H1 (cell line): ENCODE measurements around the gene TPPP3. TPM values are rescaled to one million over a fixed set of nuclear protein-coding genes. Genes with fewer than 3 reads are reported as not detected.

ENCODE experiments used
- CTCF ChIA-PET: fragments of 300-600 bp; sonication (Branson Sonifier 250); formaldehyde crosslinking; loops from one replicate; lab custom pipeline; 2021; ENCODE audit not compliant: partially characterized antibody; lab: Charles Lee
- POLR2A ChIA-PET: fragments of 300-600 bp; sonication (Branson Sonifier 250); formaldehyde crosslinking; loops from one replicate; lab custom pipeline; 2021; ENCODE audit warnings: inconsistent platforms; ENCODE audit not compliant: partially characterized antibody; lab: Charles Lee
- DNase-seq, 2 experiments: peaks; one replicate each; pipeline versions ENCODE4 v3.0.0 to v3.0.0-alpha.2; 2010 to 2022; ENCODE audit warnings: low spot score in 2 of 2, low read depth in 1 of 2, mixed read lengths in 1 of 2
- FAIRE-seq: peaks from 2 replicates; lab custom pipeline; 2011; peaks lifted over from hg19 to GRCh38; lab: Jason Lieb, UNC
- H2AFZ ChIP-seq: 2 replicates; pipeline ENCODE4 v1.8.1; 2012; ENCODE audit warnings: low read length, inconsistent platforms
- H2AK5ac ChIP-seq: 2 replicates; pipeline ENCODE4 v1.6.1; 2013; ENCODE audit warnings: low read depth, low read length
- H2BK120ac ChIP-seq: replicated peaks from 2 replicates; pipeline ENCODE3; 2013; ENCODE audit warnings: low read depth, low read length, inconsistent platforms
- H2BK12ac ChIP-seq: 2 replicates; pipeline ENCODE4 v1.6.1; 2013; ENCODE audit warnings: low read depth, low read length
- H2BK15ac ChIP-seq: 2 replicates; pipeline ENCODE4 v1.6.1; 2013; ENCODE audit warnings: low read length
- H2BK20ac ChIP-seq: 2 replicates; pipeline ENCODE4 v1.6.1; 2013; ENCODE audit warnings: low read length
- H2BK5ac ChIP-seq: 2 replicates; pipeline ENCODE4 v1.6.1; 2013; ENCODE audit warnings: low read depth, low read length
- H3K14ac ChIP-seq: 2 replicates; pipeline ENCODE4 v1.6.1; 2013; ENCODE audit warnings: inconsistent platforms; ENCODE audit not compliant: insufficient read length
- H3K18ac ChIP-seq: 2 replicates; pipeline ENCODE4 v1.6.1; 2013; ENCODE audit warnings: low read length; ENCODE audit errors: extremely low read depth
- H3K23ac ChIP-seq: 2 replicates; pipeline ENCODE4 v1.6.1; 2013; ENCODE audit warnings: inconsistent platforms; ENCODE audit not compliant: insufficient read length
- H3K23me2 ChIP-seq: 2 replicates; pipeline ENCODE4 v1.6.1; 2013; ENCODE audit warnings: low read depth, low read length
- H3K27ac ChIP-seq: 2 replicates; pipeline ENCODE4 v1.6.1; 2011; ENCODE audit warnings: low read depth, low read length, inconsistent platforms
- H3K27me3 ChIP-seq, 4 experiments: replicated peaks in 1 of 4; 1 replicate in 1 of 4; 2 replicates in 3 of 4; pipeline versions ENCODE4 v1.6.1 to v1.8.1; 2011 to 2013; ENCODE audit warnings: low read length in 3 of 4, mild to moderate bottlenecking in 3 of 4, inconsistent platforms in 2 of 4, mixed read lengths in 2 of 4, moderate library complexity in 1 of 4; ENCODE audit not compliant: control insufficient read depth in 3 of 4, insufficient read depth in 3 of 4; ENCODE audit errors: extremely low read depth in 1 of 4
- H3K36me3 ChIP-seq, 4 experiments: 2 replicates each; pipeline versions ENCODE4 v1.6.1 to v1.8.1; 2011 to 2013; ENCODE audit warnings: mild to moderate bottlenecking in 4 of 4, low read length in 3 of 4, moderate library complexity in 2 of 4, control low read depth in 1 of 4, inconsistent platforms in 1 of 4; ENCODE audit not compliant: insufficient read depth in 4 of 4, control insufficient read depth in 2 of 4
- H3K4ac ChIP-seq: replicated peaks from 2 replicates; pipeline ENCODE3; 2013; ENCODE audit warnings: low read length, low read depth, mixed read lengths, inconsistent platforms; ENCODE audit not compliant: insufficient read length
- H3K4me1 ChIP-seq, 4 experiments: replicated peaks in 1 of 4; 1 replicate in 1 of 4; 2 replicates in 3 of 4; pipeline versions ENCODE4 v1.6.1 to v1.8.1; 2011 to 2013; ENCODE audit warnings: low read length in 3 of 4, inconsistent platforms in 2 of 4, mixed read lengths in 1 of 4; ENCODE audit not compliant: insufficient read depth in 4 of 4, control insufficient read depth in 3 of 4
- H3K4me2 ChIP-seq, 2 experiments: 2 replicates each; pipeline versions ENCODE4 v1.6.1 to v1.8.1; 2011 to 2013; ENCODE audit warnings: low read depth in 2 of 2, low read length in 2 of 2, control low read depth in 1 of 2, inconsistent platforms in 1 of 2, mild to moderate bottlenecking in 1 of 2; ENCODE audit not compliant: insufficient read depth in 1 of 2
- H3K4me3 ChIP-seq, 4 experiments: fragments of 200-600, 300-600 bp in 1 of 4; sonication (generic), shearing (Covaris generic), sonication (Bioruptor Twin) in 1 of 4; 2 replicates each; pipeline versions ENCODE4 v1.5.1 to v1.8.1; 2011 to 2016; ENCODE audit warnings: low read length in 4 of 4, low read depth in 3 of 4, control low read depth in 2 of 4, inconsistent platforms in 2 of 4, mild to moderate bottlenecking in 2 of 4, mixed read lengths in 1 of 4, moderate library complexity in 1 of 4; ENCODE audit not compliant: insufficient read depth in 2 of 4; ENCODE audit errors: extremely low read depth in 1 of 4
- H3K56ac ChIP-seq: replicated peaks from 2 replicates; pipeline ENCODE3; 2013; ENCODE audit warnings: low read depth, mild to moderate bottlenecking, mixed read lengths, low read length, inconsistent platforms; ENCODE audit not compliant: insufficient read length
- H3K79me1 ChIP-seq: 2 replicates; pipeline ENCODE4 v1.6.1; 2013; ENCODE audit warnings: low read depth, low read length, control low read depth
- H3K79me2 ChIP-seq, 2 experiments: 2 replicates each; pipeline versions ENCODE4 v1.6.1 to v1.8.1; 2012 to 2013; ENCODE audit warnings: low read length in 2 of 2, mild to moderate bottlenecking in 2 of 2, inconsistent platforms in 1 of 2; ENCODE audit not compliant: insufficient read depth in 2 of 2, control insufficient read depth in 1 of 2
- H3K9ac ChIP-seq, 4 experiments: replicated peaks in 1 of 4; 1 replicate in 1 of 4; 2 replicates in 3 of 4; pipeline versions ENCODE4 v1.6.1 to v1.8.1; 2011 to 2013; ENCODE audit warnings: low read depth in 3 of 4, low read length in 3 of 4, control low read depth in 2 of 4, mild to moderate bottlenecking in 2 of 4, moderate library complexity in 2 of 4, inconsistent platforms in 1 of 4; ENCODE audit errors: extremely low read depth in 1 of 4
- H3K9me3 ChIP-seq, 2 experiments: 2 replicates each; pipeline versions ENCODE4 v1.6.1 to v1.8.1; 2012 to 2013; ENCODE audit warnings: mild to moderate bottlenecking in 2 of 2, moderate library complexity in 2 of 2, control low read depth in 1 of 2, inconsistent platforms in 1 of 2, low read depth in 1 of 2, low read length in 1 of 2, mixed read lengths in 1 of 2; ENCODE audit not compliant: insufficient read depth in 2 of 2
- H4K20me1 ChIP-seq, 2 experiments: replicated peaks in 1 of 2; 2 replicates each; pipeline versions ENCODE3 to v1.8.1; 2011 to 2013; ENCODE audit warnings: inconsistent platforms in 2 of 2, low read length in 2 of 2, mild to moderate bottlenecking in 1 of 2; ENCODE audit not compliant: insufficient read depth in 2 of 2, control insufficient read depth in 1 of 2
- H4K5ac ChIP-seq: 2 replicates; pipeline ENCODE4 v1.6.1; 2013; ENCODE audit warnings: low read length, low read depth, mixed read lengths, inconsistent platforms; ENCODE audit not compliant: insufficient read length
- H4K8ac ChIP-seq: 2 replicates; pipeline ENCODE4 v1.8.0; 2013; ENCODE audit warnings: mild to moderate bottlenecking, moderate library complexity, low read length, inconsistent platforms; ENCODE audit not compliant: insufficient read depth; ENCODE audit errors: extremely low read depth
- H4K91ac ChIP-seq: replicated peaks from 2 replicates; pipeline ENCODE3; 2013; ENCODE audit warnings: low read length, mixed read lengths, inconsistent platforms; ENCODE audit not compliant: insufficient read length
- KDM1A ChIP-seq: fragments of 200-600, 300-600 bp; sonication (generic); IDR thresholded peaks from 2 replicates; pipeline ENCODE4 v1.7.1; 2016; ENCODE audit warnings: mild to moderate bottlenecking, low read length, borderline replicate concordance
- SAP30 ChIP-seq: fragments of 300-600 bp; sonication (generic); IDR thresholded peaks from 2 replicates; pipeline ENCODE4 v1.7.1; 2012; ENCODE audit warnings: low read length, moderate library complexity, mild to moderate bottlenecking, inconsistent platforms; ENCODE audit not compliant: insufficient read depth, insufficient replicate concordance
- WGBS, 2 experiments: shearing (Covaris generic) in 1 of 2; methylation state at CpG; one replicate each; pipeline versions ENCODE4 v1.1.6 to v1.1.7; 2013 to 2015; ENCODE audit warnings: low lambda C conversion rate in 2 of 2, mixed read lengths in 2 of 2, inconsistent platforms in 1 of 2, low coverage in 1 of 2, missing lambda C conversion rate in 1 of 2; ENCODE audit not compliant: insufficient replicate concordance in 2 of 2, insufficient coverage in 1 of 2, insufficient read length in 1 of 2; ENCODE audit errors: extremely low coverage in 1 of 2, missing lambda C conversion rate in 1 of 2; 5-methylcytosine and 5-hydroxymethylcytosine counted together
- polyA plus RNA-seq, 7 experiments: library from polyadenylated mRNA; depleted of rRNA in 3 of 7; stranded (reverse) in 5 of 7; unstranded in 2 of 7; fragments of >200 nt in 5 of 7; fragments of 200-250 nt in 2 of 7; gene quantifications; 1 replicate in 5 of 7; 2 replicates in 1 of 7; 4 replicates in 1 of 7; pipeline versions ENCODE4 v1.2.1 to v1.2.3, GENCODE V29; 2011 to 2013; ENCODE audit warnings: missing spikeins in 2 of 7, mixed read lengths in 2 of 7
- total RNA-seq: library from RNA; stranded (reverse); fragmentation: NEBNext Ultra II Directional; extraction: Animal tissue kit (Norgen Biotek cat#: 25700); gene quantifications from 2 replicates; pipeline ENCODE4 v1.2.1, GENCODE V29; 2021

Gene TPPP3
- total and polyA plus RNA-seq, 2 of the 8 experiments (the other 6 are each of a cell fraction or from before 2014, with no cell fraction given) = 0.77 to 1.0 TPM

- DNase-seq (no peak), FAIRE-seq (no peak)
- peak overlapping the region; percentile 98 for H2BK20ac ChIP-seq
- H2BK15ac ChIP-seq = peak overlapping the region; percentile 53; the same call in 1 of the 2 replicates
- no peak overlapping the region for H4K8ac ChIP-seq
- CTCF ChIA-PET = interaction anchor here (1.5 to 24.6 kb wide), 6 partner anchors 10 to 41 kb away, joined by 3 to 476 read pairs (median 114); partner anchors contain the start of gene TPPP3
- no peak overlapping the region for H4K5ac ChIP-seq
- peak overlapping the region; percentile 98; the same call in 1 of the 2 replicates for H2BK12ac ChIP-seq
- TF ChIP-seq SAP30 (no peak), KDM1A (peak; percentile 32; the same call in 1 of the 2 replicates)
- H3K23ac ChIP-seq = no peak overlapping the region
- no peaks in the 10 kb centered on the region for H3K79me2 ChIP-seq
- H3K9ac ChIP-seq = no peak overlapping the region
- H3K18ac ChIP-seq = peak overlapping the region; percentile 73; the same call in 1 of the 2 replicates
- peaks cover 22 to 34% (median 28%) of the 10 kb centered on the region in 4 experiments for H3K4me1 ChIP-seq
- H3K27ac ChIP-seq = no peak overlapping the region
- peak overlapping the region; percentile 18 for H4K91ac ChIP-seq
- H3K9me3 ChIP-seq = no peaks in the 10 kb centered on the region
- no peak overlapping the region for H3K56ac ChIP-seq
- H3K14ac ChIP-seq = no peak overlapping the region
- H2AK5ac ChIP-seq = peak overlapping the region; percentile 45; the same call in 1 of the 2 replicates
- peak overlapping the region in 1 of 2 experiments; percentile 86; a peak in 1 of 4 replicates for H3K4me2 ChIP-seq
- no peaks in the 10 kb centered on the region for H4K20me1 ChIP-seq
- no peaks in the 10 kb centered on the region for H3K36me3 ChIP-seq
- H3K4ac ChIP-seq = no peak overlapping the region
- 89% methylated on average over 5 of the region's 5 CpGs; no CpG with 5 or more reads in 1 of the 2 experiments for WGBS, 2 experiments
- POLR2A ChIA-PET = interaction anchor here (2.2 to 2.7 kb wide), 2 partner anchors 8 to 9 kb away, joined by 14 to 16 read pairs; partner anchors contain the start of gene HSD11B2
- H2AFZ ChIP-seq = no peak overlapping the region
- no peaks in the 10 kb centered on the region for H3K23me2 ChIP-seq
- no peak overlapping the region for H3K4me3 ChIP-seq
- H3K27me3 ChIP-seq = no peaks in the 10 kb centered on the region
- H2BK120ac ChIP-seq = peak overlapping the region; percentile 47
- H2BK5ac ChIP-seq = no peak overlapping the region; the same call in 1 of the 2 replicates
- no peaks in the 10 kb centered on the region; the same call in 1 of the 2 replicates for H3K79me1 ChIP-seq
These were observed 29.7 kb upstream of the TPPP3 start for GRCh38 chr16:67423015-67423414.
